Retinal pigment epithelial cell (primary cell): ENCODE data around the gene FAAH.
A peak's percentile ranks its signal among the peaks of the same experiment; 100 is the strongest.

Experiments used
- DNase-seq: peaks from one replicate; pipeline ENCODE4 v3.0.0-alpha.2; 2010; ENCODE audit warnings: low read depth
- H3K4me3 ChIP-seq: 2 replicates; pipeline ENCODE4 v1.5.1; 2011; ENCODE audit warnings: mild to moderate bottlenecking, low read length, control low read depth, moderate library complexity
- TF ChIP-seq, protein P1 (sequence below): conservative IDR thresholded peaks from 2 replicates; pipeline ENCODE4 v1.5.1; 2011; ENCODE audit warnings: low read depth, low read length, control low read depth, inconsistent platforms

FAAH gene

DNA sequence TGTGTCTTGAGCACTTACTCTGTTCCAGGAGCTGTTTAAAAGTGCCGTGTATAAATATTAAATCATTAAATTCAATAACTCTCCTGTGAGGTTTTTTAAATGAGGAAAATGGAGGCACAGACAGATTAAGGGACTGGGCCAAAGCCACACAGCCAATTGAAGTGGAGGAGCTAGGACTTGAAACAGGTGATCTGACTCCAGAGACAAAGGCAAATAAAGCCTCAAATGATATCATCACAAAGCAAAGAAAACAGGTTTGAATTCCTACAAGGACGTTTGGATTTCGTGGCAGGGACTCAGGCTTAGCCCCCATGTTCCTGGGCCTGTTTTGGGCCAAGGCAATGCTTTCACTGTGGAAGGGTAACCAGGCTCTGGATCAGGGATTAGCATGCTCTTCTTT lies 50.3 kb downstream of the FAAH start:
- DNase-seq: no peak
- TF ChIP-seq, protein P1, sequence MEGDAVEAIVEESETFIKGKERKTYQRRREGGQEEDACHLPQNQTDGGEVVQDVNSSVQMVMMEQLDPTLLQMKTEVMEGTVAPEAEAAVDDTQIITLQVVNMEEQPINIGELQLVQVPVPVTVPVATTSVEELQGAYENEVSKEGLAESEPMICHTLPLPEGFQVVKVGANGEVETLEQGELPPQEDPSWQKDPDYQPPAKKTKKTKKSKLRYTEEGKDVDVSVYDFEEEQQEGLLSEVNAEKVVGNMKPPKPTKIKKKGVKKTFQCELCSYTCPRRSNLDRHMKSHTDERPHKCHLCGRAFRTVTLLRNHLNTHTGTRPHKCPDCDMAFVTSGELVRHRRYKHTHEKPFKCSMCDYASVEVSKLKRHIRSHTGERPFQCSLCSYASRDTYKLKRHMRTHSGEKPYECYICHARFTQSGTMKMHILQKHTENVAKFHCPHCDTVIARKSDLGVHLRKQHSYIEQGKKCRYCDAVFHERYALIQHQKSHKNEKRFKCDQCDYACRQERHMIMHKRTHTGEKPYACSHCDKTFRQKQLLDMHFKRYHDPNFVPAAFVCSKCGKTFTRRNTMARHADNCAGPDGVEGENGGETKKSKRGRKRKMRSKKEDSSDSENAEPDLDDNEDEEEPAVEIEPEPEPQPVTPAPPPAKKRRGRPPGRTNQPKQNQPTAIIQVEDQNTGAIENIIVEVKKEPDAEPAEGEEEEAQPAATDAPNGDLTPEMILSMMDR: no peak
- H3K4me3 ChIP-seq: no peak overlapping the region

DNA sequence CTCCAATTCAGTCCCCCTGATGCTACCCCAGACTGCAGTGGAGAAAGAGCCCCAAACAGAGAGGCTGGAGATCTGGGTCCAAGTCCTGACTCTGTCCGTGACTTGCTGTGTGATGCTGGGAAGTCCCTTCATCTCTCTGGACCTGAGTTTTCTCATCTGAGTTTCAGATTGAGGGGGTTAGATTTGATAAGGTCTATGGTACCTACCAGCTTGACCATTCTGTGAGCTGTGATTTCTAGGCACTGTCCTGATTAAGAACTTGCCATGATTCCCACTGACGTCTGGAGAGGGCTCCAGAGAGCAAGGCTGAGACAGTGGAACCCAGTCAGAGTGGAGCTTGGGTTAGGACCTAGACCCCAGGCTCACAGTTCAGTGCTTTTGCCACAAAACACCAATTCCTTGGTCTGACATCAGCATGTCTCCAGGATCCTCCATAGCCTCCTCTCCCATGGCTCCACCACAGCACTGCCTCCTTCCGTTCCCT lies 51.7 kb downstream of the FAAH start:
- no peak for DNase-seq
- TF ChIP-seq, protein P1: peak; percentile 26
- H3K4me3 ChIP-seq: no peak overlapping the region

DNA sequence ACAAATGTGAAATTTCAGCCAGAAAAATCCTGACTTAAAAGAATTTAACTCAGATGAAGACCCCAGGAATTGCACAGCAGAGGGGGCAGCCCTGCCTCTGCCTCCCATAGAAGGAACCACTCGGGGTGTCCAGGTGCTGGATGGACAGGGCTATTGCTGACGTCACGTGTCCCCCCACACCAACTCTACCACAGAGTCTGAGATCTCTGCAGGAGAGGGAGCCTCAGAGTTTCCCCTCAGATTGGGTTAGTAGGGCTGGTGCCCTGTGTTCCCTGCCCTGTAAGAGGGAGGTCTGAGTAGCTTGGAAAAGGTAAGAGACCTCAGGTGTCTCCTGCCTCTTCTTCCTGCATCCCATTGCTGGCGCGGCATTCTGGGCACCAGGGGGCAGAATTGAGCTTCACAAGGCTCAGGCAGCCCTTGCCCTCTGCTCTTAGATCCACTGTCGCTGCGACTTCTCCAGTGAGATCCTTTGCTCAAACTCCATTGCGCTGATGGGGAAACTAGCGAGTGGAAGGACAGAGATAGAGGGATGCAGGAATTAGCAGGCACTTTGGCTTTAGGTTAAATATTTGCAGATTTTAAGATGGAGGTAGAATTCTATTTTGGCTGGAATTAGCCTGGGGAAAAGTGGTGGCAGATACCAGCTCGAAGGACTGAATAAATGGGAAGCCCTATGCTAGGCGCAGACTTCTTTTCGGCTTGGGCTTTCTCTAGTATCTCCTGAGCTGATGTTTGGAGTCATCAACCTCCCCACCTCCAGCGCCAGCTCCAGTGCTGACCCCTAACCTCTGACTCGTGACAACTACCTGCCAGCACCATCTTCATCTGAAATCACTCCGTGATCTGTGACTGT lies 52.8 kb downstream of the FAAH start:
- H3K4me3 ChIP-seq: no peak overlapping the region
- TF ChIP-seq, protein P1: peak; percentile 97
- DNase-seq: peak; percentile 20

DNA sequence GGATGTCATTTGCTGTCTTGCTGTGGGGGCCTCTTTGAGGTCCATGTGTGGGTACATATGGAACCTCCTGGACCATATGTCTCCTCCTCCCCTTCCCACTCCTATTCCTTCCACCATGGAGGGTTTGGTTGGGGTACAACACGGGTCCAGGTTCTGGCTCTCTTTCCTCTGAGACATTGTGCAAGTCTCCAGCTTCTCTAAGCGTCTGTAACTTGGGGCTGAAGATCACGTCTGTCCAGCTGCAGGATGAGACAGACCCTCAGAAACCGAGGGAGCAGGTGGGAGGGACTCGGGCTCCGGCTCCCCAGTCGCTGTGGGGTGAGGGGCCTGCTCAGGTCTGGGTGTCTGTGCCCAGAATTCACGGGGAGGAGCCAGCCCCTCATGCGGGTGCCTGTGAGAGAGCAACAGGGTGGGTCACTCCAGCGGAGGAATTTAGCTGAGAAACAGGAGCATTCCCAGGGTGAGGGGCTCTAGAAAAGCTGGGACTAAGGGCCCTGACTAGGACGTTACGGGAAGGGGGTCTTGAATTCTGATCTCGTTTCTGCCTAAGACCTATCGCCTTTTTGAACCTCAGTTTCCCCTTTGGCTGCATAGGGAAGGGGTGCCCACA lies 53.5 kb downstream of the FAAH start:
- no peak overlapping the region for H3K4me3 ChIP-seq
- DNase-seq: no peak
- TF ChIP-seq, protein P1: no peak

DNA sequence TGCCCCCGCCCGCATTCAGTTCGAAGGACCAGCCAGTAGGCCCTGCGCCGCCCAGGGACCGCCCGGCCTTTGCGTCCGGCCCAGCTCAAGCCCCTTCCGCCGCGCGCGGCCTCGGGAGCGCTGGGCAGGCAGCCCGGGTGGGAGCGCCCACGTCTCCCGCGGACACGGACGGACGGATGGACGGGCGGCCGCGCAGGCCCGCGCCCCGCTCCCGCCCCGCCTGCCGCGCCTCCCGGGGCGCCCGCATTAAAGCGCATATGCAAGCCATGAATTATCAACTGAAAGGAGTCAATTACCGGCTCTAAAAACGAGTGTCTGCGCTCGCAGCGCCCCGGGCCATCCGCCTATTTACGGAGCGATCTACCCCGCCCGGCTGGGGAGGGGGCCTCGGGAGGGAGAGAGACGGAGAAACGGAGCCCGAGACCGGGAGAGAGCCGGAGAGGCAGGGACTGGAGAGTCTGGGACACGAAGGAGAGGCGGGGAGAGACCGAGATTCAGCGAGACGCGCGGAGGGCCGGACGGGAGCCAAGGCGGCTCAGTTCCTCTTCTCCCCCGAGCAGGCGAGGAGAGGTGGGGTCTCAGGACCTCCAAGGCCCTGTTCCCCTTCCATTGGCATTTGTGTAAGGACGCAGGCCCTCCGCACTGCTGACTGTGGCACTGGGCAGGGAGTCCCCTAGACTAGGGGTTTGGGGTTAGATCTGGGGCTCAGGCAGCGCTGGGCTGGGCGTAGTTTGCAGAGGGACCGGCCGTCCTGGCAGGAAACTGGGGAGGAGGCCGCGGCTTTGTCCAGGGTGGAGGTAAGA lies 54.2 kb downstream of the FAAH start:
- TF ChIP-seq, protein P1: no peak
- H3K4me3 ChIP-seq: peak overlapping the region; percentile 17
- DNase-seq: no peak

DNA sequence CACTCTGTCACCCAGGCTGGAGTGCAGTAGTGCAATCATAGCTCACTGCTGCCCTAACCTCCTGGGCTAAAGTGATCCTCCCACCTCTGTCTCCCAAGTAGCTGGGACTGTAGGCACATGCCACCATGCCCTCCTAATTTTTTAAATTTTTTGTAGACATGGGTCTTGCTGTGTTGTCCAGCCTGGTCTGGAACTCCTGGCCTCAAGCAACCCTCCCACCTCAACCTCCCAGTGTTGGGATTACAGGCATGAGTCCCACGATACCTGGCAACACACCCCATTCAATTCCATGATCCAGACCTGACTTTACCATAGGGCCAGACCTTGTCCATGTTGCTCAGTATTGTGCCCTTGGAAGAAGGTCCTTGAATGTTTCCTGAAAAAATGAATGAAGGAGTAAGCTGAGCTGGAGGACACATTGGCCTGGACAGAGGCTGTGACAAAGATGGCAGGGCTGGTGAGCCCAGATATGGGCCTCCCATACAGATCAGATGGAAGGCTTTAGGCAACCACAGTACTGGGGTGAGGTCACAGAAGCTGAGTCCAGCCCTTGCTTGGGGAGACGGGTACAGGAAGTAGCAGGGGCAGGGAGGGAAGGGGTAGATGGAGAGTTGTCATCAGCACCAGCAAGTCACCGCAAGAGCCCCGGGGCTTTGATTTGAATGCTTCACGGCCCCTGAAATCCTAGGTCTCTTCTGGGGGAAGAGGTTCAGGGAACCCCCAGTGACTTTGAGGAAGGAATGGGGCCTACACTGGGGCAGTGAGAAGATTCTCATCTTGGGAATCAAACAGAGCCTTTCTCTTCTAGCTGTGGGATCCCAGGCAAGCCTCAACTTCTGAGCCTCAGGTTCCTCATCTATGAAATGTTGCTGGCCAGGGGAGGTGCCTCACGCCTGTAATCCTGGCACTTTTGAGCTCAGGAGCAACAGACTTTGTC lies 55.4 kb downstream of the FAAH start:
- TF ChIP-seq, protein P1: no peak
- no peak for DNase-seq
- H3K4me3 ChIP-seq: no peak overlapping the region
